ENCODE measurements around the gene DUSP18.
"Not testable (repeated sequence)": the region's sequence is repeated elsewhere in the genome, so short reads cannot be mapped to it uniquely, and the experiment has no call there.

Gene DUSP18

GRCh38 chr22:30667494-30668385, at the start of gene DUSP18:
Gene DUSP18, minus strand, starts transcription at chr22:30667875. Its CDS starts 3,872 bp downstream, at chr22:30664003.
- no peak within 1 kb of the TSS for H3K27ac ChIP-seq (ENCODE audit: poor library complexity, severe bottlenecking)
- no peaks in the 10 kb centered on the region for H3K9me3 ChIP-seq (ENCODE audit: severe bottlenecking)
- peak; percentile 11 for TF ChIP-seq CTCF (IDR thresholded peaks at IDR 0.05; ENCODE audit: poor library complexity, severe bottlenecking)
- H3K27me3 ChIP-seq (ENCODE audit: insufficient read depth, poor library complexity, severe bottlenecking): no peaks in the 10 kb centered on the region
- H3K4me3 ChIP-seq (ENCODE audit: severe bottlenecking): peak within 1 kb of the TSS; percentile 57
- DNase-seq (ENCODE audit: low spot score) (peak; percentile 89), ATAC-seq (ENCODE audit: low read depth) (peak; percentile 88)
- no peaks in the 10 kb centered on the region for H3K36me3 ChIP-seq (ENCODE audit: low read depth)
- no peaks in the 10 kb centered on the region for H3K4me1 ChIP-seq (ENCODE audit: insufficient read depth, poor library complexity, severe bottlenecking)

- no peak for ATAC-seq (ENCODE audit: low read depth)
- Histone ChIP-seq H3K4me1 (ENCODE audit: insufficient read depth, poor library complexity, severe bottlenecking) (peaks cover 17% of the 10 kb centered on the region), H3K27me3 (ENCODE audit: insufficient read depth, poor library complexity, severe bottlenecking) (no peaks in the 10 kb centered on the region), H3K27ac (ENCODE audit: poor library complexity, severe bottlenecking) (no peak overlapping the region), H3K4me3 (ENCODE audit: severe bottlenecking) (no peak overlapping the region), H3K9me3 (ENCODE audit: severe bottlenecking) (no peaks in the 10 kb centered on the region), H3K36me3 (ENCODE audit: low read depth) (no peaks in the 10 kb centered on the region)
- DNase-seq (ENCODE audit: low spot score): no peak
- no peak for TF ChIP-seq CTCF (IDR thresholded peaks at IDR 0.05; ENCODE audit: poor library complexity, severe bottlenecking)
Observed at GRCh38 chr22:30714062-30714461, 46.4 kb upstream of the DUSP18 start.

- no peak for TF ChIP-seq CTCF (IDR thresholded peaks at IDR 0.05; ENCODE audit: poor library complexity, severe bottlenecking)
- ATAC-seq (ENCODE audit: low read depth) (no peak), DNase-seq (ENCODE audit: low spot score) (no peak)
- Histone ChIP-seq H3K4me1 (ENCODE audit: insufficient read depth, poor library complexity, severe bottlenecking) (peaks cover 6% of the 10 kb centered on the region), H3K36me3 (ENCODE audit: low read depth) (no peaks in the 10 kb centered on the region), H3K27ac (ENCODE audit: poor library complexity, severe bottlenecking) (no peak overlapping the region), H3K27me3 (ENCODE audit: insufficient read depth, poor library complexity, severe bottlenecking) (no peaks in the 10 kb centered on the region), H3K9me3 (ENCODE audit: severe bottlenecking) (no peaks in the 10 kb centered on the region), H3K4me3 (ENCODE audit: severe bottlenecking) (no peak overlapping the region)
Observed at GRCh38 chr22:30712094-30712493, 44.4 kb upstream of the DUSP18 start.

- not testable (repeated sequence) for H3K27me3 ChIP-seq (ENCODE audit: insufficient read depth, poor library complexity, severe bottlenecking); H3K36me3 ChIP-seq (ENCODE audit: low read depth); H3K27ac ChIP-seq (ENCODE audit: poor library complexity, severe bottlenecking); H3K4me1 ChIP-seq (ENCODE audit: insufficient read depth, poor library complexity, severe bottlenecking); DNase-seq (ENCODE audit: low spot score); H3K9me3 ChIP-seq (ENCODE audit: severe bottlenecking); H3K4me3 ChIP-seq (ENCODE audit: severe bottlenecking); ATAC-seq (ENCODE audit: low read depth)
Observed at GRCh38 chr22:30709980-30710379, 42.3 kb upstream of the DUSP18 start.

- no peak for TF ChIP-seq CTCF (IDR thresholded peaks at IDR 0.05; ENCODE audit: poor library complexity, severe bottlenecking)
- no peak for DNase-seq (ENCODE audit: low spot score)
- H3K27ac ChIP-seq (ENCODE audit: poor library complexity, severe bottlenecking): no peak overlapping the region
- H3K4me1 ChIP-seq (ENCODE audit: insufficient read depth, poor library complexity, severe bottlenecking): no peaks in the 10 kb centered on the region
- H3K4me3 ChIP-seq (ENCODE audit: severe bottlenecking): no peak overlapping the region
- no peaks in the 10 kb centered on the region for H3K9me3 ChIP-seq (ENCODE audit: severe bottlenecking)
- H3K27me3 ChIP-seq (ENCODE audit: insufficient read depth, poor library complexity, severe bottlenecking): no peaks in the 10 kb centered on the region
- no peaks in the 10 kb centered on the region for H3K36me3 ChIP-seq (ENCODE audit: low read depth)
- ATAC-seq (ENCODE audit: low read depth): no peak
Observed at GRCh38 chr22:30705710-30706651, 38.3 kb upstream of the DUSP18 start.

Measured in RWPE2 (cell line).